Skeletal muscle satellite cell (primary cell): ENCODE results near the gene TACC2.
A peak's percentile ranks its signal among the peaks of the same experiment; 100 is the strongest.
"Not testable (repeated sequence)": the region's sequence is repeated elsewhere in the genome, so short reads cannot be mapped to it uniquely, and the experiment has no call there.

Experiments
- H3K27me3 ChIP-seq: 2 replicates; pipeline ENCODE4 v1.7.0; 2013; ENCODE audit warnings: low read length; ENCODE audit not compliant: control insufficient read depth, insufficient read depth
- H3K36me3 ChIP-seq: 2 replicates; pipeline ENCODE4 v1.7.0; 2013; ENCODE audit warnings: mild to moderate bottlenecking, control low read depth, low read length; ENCODE audit not compliant: insufficient read depth
- H3K4me1 ChIP-seq: 2 replicates; pipeline ENCODE4 v1.7.0; 2013; ENCODE audit warnings: low read length; ENCODE audit not compliant: control insufficient read depth, insufficient read depth
- H3K4me2 ChIP-seq: 2 replicates; pipeline ENCODE4 v1.7.0; 2013; ENCODE audit warnings: mild to moderate bottlenecking, low read length
- H3K4me3 ChIP-seq: 2 replicates; pipeline ENCODE4 v1.7.0; 2013; ENCODE audit warnings: low read length
- H3K9ac ChIP-seq: 2 replicates; pipeline ENCODE4 v1.7.0; 2013; ENCODE audit warnings: mild to moderate bottlenecking, low read depth, low read length, moderate library complexity
- H3K9me3 ChIP-seq: replicated peaks from 2 replicates; pipeline ENCODE4 v1.7.0; 2013; ENCODE audit warnings: mild to moderate bottlenecking, control low read depth, low read length

The TACC2 gene

DNA sequence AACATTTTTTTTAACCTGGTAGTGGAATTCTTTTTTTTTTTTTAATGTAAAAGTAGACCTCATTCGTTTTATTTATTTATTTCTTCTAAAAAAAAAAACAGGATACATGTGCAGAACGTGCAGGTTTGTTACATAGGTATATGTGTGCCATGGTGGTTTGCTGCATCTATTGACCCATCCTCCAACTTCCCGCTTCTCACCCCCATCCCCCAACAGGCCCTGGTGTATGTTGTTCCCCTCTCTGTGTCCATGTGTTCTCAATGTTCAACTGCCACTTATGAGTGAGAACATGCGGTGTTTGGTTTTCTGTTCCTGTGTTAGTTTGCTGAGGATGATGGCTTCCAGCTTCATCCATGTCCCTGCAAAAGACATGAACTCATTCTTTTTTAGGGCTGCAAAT is 29.0 kb downstream of the TACC2 start:
- not testable (repeated sequence) for H3K4me1 ChIP-seq, H3K9me3 ChIP-seq, H3K36me3 ChIP-seq, H3K4me3 ChIP-seq, H3K4me2 ChIP-seq, H3K9ac ChIP-seq
- H3K27me3 ChIP-seq = peaks cover 38% of the 10 kb centered on the region

DNA sequence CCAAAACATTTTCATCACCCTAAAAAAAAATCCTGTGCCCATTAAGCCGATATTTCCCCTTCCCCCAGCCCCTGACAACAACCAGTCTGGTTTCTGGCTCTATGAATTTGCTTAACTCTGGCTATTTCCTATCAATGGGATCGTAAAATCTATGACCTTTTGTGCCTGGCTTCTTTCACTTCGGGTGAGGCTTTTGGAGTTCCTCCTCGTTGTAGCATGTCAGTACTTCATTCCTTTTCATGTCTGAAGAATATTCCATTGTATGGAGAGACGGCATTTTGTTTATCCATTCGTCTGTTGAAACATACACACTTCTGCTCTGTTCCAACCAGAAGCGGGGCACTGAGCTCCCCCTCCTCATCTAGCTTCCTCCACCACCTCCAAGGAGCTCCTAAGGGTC is 29.5 kb downstream of the TACC2 start:
- H3K4me2 ChIP-seq = no peak overlapping the region
- H3K4me1 ChIP-seq = no peaks in the 10 kb centered on the region
- no peak overlapping the region for H3K9ac ChIP-seq
- no peaks in the 10 kb centered on the region for H3K36me3 ChIP-seq
- no peaks in the 10 kb centered on the region for H3K9me3 ChIP-seq
- H3K4me3 ChIP-seq = no peak overlapping the region
- peaks cover 33% of the 10 kb centered on the region for H3K27me3 ChIP-seq

DNA sequence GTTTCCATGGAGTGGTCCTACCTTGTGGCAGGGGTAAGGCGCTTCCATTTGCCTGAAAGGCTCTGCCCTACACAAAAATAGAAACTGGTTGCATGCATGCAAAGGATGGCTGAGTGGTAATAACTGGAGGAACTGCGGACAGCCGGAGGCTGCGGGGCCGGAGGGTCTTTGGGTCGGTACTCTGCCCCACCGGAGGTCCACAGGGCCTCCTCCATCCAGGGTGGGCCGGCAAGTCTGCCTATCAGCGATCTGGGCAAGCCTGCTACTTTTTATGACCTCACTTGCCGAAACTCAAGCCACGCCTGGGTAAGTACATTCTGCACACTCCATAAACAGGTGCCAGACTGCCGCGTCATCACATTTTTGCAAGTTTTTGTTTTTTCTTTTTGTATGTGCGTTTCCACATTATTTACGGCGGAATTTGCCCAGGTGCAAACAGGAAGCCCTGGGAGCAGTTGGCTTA is 30.0 kb downstream of the TACC2 start:
- no peak overlapping the region for H3K9ac ChIP-seq
- no peaks in the 10 kb centered on the region for H3K9me3 ChIP-seq
- peaks cover 30% of the 10 kb centered on the region for H3K27me3 ChIP-seq
- H3K4me1 ChIP-seq = no peaks in the 10 kb centered on the region
- H3K4me2 ChIP-seq = peak overlapping the region; percentile 20
- H3K36me3 ChIP-seq = no peaks in the 10 kb centered on the region
- no peak overlapping the region for H3K4me3 ChIP-seq

DNA sequence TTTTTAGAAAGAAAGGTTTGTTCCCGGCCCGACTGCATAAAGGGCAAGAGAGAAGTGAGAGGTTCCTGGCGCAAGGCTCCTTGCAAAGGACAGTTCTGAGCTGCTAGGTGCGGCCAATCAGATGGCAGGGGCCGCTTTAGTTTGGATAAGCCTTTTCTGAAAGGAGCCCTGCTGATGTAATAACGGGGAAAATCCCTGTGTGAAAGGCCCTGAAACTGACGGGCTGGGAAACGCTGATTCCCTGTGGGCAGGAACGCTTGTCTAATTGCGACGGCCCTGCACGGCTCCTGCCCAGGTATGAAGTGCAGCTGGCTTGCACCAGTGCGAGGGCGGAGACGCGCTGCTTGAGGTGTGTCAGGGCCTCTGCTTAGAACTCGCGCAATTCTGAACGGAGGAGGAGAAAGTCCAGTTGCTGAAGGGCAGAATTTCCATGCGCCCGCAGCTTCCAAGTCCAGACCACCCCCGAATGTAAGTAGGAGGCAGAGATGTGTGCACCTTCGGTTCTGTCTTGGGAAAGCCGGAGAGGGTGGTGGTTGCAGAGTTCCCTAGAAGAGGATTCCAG is 30.5 kb downstream of the TACC2 start:
- H3K9ac ChIP-seq = no peak overlapping the region
- peak overlapping the region; percentile 20 for H3K4me2 ChIP-seq
- no peaks in the 10 kb centered on the region for H3K9me3 ChIP-seq
- no peaks in the 10 kb centered on the region for H3K4me1 ChIP-seq
- peaks cover 30% of the 10 kb centered on the region for H3K27me3 ChIP-seq
- H3K4me3 ChIP-seq = no peak overlapping the region
- no peaks in the 10 kb centered on the region for H3K36me3 ChIP-seq

DNA sequence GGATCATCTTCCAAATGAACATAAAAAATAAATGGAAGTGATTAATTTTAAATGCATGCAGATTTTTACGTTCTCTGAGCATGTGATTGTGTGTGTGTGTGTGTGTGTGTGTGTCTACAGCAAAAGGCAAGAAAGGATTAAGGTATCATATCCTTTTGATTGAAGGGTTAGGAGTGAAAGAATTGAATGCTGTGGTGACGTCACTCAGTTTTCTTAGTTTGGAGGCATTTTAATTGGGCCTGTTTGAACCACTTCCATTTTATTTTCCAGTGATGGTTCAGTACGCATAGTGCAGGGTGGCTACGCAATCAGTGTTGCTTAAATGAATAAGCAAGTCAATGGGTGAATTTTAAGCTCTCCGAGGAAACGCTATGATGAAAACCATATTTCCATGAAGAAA is 31.3 kb downstream of the TACC2 start:
- Histone ChIP-seq H3K4me3 (no peak overlapping the region), H3K9ac (no peak overlapping the region)

DNA sequence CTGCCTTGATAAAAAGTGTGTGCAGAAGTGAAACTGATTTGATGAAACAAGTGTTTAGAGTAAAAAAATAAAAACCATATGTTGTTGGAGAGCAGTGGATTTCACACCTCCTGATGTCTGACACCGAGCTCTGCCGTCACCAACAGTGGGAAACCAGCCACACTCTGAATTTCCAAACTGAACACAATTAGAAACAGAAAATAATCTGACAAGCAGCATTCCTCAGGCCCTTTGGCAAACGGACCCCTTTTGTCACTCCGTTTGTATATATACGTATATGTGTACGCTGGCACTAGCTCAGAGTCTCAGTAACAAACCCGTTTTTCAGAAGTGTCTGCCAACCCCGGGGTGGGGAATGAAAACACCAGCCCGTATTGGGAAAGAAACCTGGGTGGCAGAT is 32.4 kb downstream of the TACC2 start:
- Histone ChIP-seq H3K4me2 (no peak overlapping the region), H3K4me1 (no peaks in the 10 kb centered on the region), H3K4me3 (no peak overlapping the region), H3K9ac (no peak overlapping the region), H3K27me3 (peaks cover 30% of the 10 kb centered on the region), H3K9me3 (no peaks in the 10 kb centered on the region), H3K36me3 (no peaks in the 10 kb centered on the region)

More for the DNA sequence above, 31.3 kb downstream of the TACC2 start:
- Histone ChIP-seq H3K36me3 (no peaks in the 10 kb centered on the region), H3K9me3 (no peaks in the 10 kb centered on the region), H3K27me3 (peaks cover 30% of the 10 kb centered on the region), H3K4me1 (no peaks in the 10 kb centered on the region), H3K4me2 (no peak overlapping the region)

DNA sequence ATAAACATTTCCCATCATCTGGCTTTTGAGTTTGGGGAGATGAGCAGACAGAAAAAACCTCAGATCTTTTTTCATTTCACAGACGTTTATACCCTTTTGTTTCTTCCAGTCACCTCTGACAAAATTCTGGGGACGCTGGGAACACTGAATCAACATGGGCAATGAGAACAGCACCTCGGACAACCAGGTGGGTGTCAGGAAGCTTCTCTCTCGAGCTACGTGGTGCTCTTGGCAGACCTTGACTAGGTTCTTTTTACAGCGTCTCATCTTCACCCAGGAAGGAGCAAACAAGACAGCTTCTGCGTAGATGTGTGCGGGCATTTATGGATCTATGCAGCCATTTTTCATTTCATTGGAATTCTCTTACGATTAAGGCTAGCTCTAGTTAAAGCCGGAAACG is 32.9 kb downstream of the TACC2 start:
- Histone ChIP-seq H3K9ac (no peak overlapping the region), H3K9me3 (no peaks in the 10 kb centered on the region), H3K27me3 (peaks cover 28% of the 10 kb centered on the region), H3K36me3 (no peaks in the 10 kb centered on the region), H3K4me3 (no peak overlapping the region), H3K4me2 (no peak overlapping the region), H3K4me1 (no peaks in the 10 kb centered on the region)

DNA sequence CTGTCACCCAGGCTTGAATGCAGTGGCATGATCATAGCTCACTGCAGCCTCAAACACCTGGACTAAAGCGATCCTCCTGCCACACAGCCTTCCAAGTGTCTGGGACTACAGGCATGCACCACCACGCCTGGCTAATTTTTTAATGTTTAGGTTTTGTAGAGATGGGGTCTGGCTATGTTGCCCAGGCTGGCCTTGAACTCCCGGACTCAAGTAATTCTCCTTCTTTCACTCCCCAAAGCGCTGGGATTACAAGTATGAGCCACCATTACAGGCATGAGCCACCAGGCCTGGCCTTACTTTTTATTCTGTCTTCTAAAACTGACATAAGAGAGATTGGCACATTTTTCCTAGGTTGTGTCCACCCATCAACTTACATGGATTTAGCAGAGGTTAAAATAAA is 33.3 kb downstream of the TACC2 start:
- Histone ChIP-seq H3K4me1 (no peaks in the 10 kb centered on the region), H3K4me2 (no peak overlapping the region), H3K9me3 (no peaks in the 10 kb centered on the region), H3K36me3 (no peaks in the 10 kb centered on the region), H3K4me3 (no peak overlapping the region), H3K9ac (no peak overlapping the region), H3K27me3 (peaks cover 27% of the 10 kb centered on the region)

DNA sequence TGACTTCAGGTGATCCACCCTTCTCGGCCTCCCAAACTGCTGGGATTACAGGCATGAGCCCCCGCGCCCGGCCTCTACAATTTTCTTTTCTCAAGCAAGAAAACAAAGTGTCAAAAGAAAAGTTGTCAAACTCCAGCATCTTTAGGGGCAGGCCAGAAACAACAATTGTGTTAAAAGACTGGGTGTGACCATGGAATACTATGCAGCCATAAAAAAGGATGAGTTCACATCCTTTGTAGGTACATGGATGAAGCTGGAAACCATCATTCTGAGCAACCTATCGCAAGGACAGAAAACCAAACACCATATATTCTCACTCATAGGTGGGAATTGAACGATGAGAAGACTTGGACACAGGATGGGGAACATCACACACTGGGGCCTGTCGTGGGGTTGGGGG is 34.3 kb downstream of the TACC2 start:
- not testable (repeated sequence) for H3K4me1 ChIP-seq, H3K9me3 ChIP-seq, H3K36me3 ChIP-seq, H3K4me2 ChIP-seq, H3K9ac ChIP-seq, H3K4me3 ChIP-seq
- peaks cover 25% of the 10 kb centered on the region for H3K27me3 ChIP-seq

DNA sequence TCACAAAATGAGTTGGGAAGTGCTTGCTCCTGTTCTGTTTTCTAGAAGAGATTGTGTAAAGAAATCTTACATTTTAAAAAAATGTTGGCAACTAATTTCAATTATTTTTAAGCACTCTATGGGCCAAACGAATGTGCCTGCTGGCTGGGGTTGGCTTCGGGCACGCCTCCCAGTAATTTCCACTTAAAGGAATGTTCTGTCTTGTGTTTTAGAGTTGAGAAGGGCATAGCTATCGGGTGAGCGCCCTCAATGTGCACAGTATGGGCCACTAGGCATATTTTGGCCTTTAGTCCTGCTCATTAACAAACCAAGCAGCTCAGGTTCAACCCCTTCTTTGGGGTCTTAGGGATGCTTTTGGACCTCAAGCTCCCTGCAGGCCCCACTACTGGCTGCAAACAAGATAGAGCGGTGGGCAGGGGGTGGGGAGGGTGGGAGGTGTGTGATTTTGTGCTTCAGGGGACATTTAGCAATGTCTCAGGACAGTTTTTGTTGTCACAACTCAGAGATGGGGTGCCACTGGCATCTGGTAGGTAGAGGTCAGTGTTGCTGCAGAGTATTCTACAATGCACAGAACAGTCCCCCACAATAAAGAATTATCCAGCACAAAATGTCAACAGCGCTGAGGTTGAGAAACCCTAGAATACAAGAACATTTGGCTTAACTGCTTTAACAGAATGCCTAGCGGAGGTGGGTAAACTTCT is 40.7 kb downstream of the TACC2 start:
- Histone ChIP-seq H3K4me1 (no peaks in the 10 kb centered on the region), H3K36me3 (no peaks in the 10 kb centered on the region), H3K9ac (no peak overlapping the region), H3K4me2 (no peak overlapping the region), H3K9me3 (no peaks in the 10 kb centered on the region), H3K4me3 (no peak overlapping the region), H3K27me3 (peaks cover 5% of the 10 kb centered on the region)

DNA sequence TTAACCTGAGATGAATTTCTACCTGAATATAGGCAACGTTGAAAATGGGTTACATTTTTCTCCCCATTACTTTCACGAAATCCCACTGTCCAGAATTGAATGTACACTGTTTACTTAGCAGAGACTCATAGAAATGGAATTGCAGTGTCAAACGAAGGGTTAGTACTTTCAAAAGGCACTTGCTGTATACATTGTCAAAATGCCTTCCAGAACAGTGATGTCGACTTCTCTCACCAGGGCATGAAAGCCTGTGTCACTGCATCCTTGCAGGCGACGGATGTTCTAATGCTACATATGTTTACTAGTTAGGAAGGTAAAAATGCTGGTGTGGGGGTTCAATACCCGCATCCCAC is 41.2 kb downstream of the TACC2 start:
- peaks cover 5% of the 10 kb centered on the region for H3K27me3 ChIP-seq
- H3K4me3 ChIP-seq = no peak overlapping the region

DNA sequence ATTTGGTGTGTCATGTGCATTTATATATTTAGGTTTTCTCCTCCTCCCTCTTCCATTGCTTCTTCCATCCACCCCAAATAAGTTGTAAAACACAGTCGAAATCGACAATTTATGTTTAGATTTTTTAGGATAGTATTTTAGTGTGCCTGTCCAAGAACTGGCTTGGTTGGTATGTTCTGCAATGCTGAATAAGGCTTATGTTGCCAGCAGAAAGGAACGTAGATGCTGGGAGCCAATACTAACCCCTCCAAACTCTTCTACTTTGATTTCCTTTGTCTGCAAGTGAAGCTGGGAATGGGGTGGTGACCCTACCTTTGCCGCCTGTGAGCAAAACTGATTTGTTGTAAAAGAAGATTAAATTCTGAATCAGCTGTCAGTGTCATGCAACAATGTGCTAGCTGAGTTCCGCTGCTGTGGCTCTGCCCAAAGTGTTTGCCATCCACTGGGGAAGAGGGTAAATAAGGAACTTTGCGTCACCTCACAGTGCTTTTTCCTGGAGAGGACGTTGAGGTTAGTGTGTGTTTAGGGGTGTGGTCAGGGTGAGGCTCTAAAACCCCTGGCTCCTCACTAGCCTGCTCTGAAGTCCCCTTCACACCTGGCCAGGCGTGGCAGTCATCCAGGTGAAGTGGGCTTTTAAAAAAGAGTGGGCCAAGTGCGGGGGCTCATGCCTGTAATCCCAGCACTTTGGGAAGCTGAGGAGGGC is 44.4 kb downstream of the TACC2 start:
- no peak overlapping the region for H3K4me3 ChIP-seq
- H3K9me3 ChIP-seq = no peaks in the 10 kb centered on the region
- H3K27me3 ChIP-seq = peaks cover 14% of the 10 kb centered on the region
- H3K36me3 ChIP-seq = no peaks in the 10 kb centered on the region
- no peak overlapping the region for H3K9ac ChIP-seq
- H3K4me1 ChIP-seq = no peaks in the 10 kb centered on the region
- H3K4me2 ChIP-seq = no peak overlapping the region

More for the DNA sequence above, 41.2 kb downstream of the TACC2 start:
- Histone ChIP-seq H3K9ac (no peak overlapping the region), H3K36me3 (no peaks in the 10 kb centered on the region), H3K4me2 (no peak overlapping the region), H3K9me3 (no peaks in the 10 kb centered on the region), H3K4me1 (no peaks in the 10 kb centered on the region)
